CD4-positive, alpha-beta T cell treated with Interleukin-21 for 1 hour (primary cell): ENCODE measurements around the gene ADRB2.
"Not testable (repeated sequence)": the region's sequence is repeated elsewhere in the genome, so short reads cannot be mapped to it uniquely, and the experiment has no call there.

Experiments used
- DNase-seq: peaks from one replicate; pipeline ENCODE4 v3.0.0-alpha.2; 2020

Gene ADRB2

GRCh38 chr5:148856424-148856823, 30.0 kb downstream of the ADRB2 start:
- no peak for DNase-seq

DNA sequence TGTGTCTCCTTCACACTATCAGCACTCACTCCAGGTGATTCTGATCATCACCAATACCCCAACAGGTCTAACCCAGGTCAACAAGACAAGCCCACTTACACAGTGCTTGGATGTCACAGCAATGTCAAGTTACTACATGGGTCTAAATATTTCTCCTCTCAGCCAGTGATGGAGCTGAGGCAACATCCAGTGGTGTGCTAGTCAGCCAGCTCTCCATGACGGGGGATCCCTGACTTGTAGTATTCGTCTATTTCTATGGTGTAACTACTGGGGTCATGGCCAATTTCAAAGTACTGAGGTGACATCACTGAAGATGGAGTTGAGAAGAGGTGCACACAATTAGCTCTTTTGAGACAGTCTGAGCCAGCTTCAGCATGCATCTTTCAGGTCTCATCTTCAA, 31.1 kb downstream of the ADRB2 start:
- no peak for DNase-seq

DNA sequence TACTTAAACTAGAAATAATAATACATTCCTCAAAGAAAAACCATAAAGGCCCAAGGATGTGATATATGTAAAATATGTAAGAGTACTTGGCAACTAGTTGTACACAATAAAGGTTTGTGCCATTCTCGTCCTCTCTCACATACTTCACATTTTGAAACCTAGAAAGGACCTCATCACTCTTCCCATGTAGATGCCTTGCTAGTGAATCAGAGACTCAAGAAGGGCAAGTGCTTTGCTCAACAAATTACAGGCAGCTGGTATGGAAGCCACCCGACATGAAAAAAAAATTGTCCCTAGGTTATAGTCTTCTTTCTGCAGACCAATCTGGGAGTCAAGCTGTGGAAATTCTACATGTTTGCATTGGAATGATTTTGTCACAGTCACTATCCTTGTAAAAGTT, 31.7 kb downstream of the ADRB2 start:
- DNase-seq = no peak

- no peak for DNase-seq
Measured at GRCh38 chr5:148858547-148858946, 32.1 kb downstream of the ADRB2 start.

DNA sequence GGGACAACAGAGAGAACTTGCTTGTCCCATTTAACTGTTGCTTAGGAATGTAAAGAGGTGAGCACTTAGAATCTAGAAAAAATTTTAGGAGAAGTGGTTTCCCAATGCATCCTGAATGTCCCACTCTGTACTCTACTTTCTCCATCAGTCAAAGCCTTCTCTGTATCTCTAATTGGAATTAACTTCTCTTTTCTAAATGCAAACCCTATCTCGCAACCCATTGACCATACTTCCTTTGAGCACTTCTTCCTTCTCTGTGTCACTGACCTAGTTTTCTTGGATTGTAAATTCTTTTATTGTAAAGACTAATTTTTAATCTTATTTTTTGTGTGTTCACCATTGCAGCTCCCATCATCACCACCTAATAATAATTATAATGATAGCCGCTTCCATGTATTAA, 33.3 kb downstream of the ADRB2 start:
- DNase-seq = no peak

GRCh38 chr5:148860599-148860998, 34.2 kb downstream of the ADRB2 start:
- no peak for DNase-seq

DNA sequence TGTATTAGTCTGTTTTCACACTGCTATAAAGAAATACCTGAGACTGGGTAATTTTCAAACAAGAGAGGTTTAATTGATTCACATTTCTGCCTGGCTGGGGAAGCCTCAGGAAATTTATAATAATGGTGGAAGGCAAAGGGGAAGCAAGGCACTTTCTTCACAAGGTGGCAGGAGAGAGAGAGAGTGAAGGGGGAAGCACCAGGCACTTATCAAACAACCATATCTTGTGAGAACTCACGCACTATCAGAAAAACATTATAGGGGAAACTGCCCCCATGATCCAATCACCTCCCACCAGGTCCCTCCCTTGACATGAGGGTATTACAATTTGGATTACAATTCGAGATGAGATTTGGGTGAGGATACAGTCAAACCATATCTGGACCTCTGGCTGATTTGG, 34.7 kb downstream of the ADRB2 start:
- DNase-seq = no peak

DNA sequence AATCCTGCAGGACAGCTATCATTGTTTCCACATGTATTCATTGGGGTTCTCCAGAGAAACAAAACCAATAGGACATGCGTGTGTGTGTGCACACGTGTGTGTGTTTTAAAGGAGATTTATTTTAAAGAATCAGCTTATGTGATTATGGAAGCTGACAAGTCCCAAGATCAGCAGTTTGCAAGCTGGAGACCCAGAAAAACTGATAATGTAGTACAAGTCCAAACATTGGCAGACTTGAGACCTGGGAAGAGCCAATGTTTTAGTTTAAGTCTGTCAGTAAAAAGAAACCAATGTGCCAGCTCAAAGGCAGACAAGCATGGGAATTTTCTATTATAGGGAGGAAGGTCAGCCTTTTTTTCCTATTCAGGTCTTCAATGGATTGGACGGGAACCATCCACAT, 35.3 kb downstream of the ADRB2 start:
- no peak for DNase-seq

DNA sequence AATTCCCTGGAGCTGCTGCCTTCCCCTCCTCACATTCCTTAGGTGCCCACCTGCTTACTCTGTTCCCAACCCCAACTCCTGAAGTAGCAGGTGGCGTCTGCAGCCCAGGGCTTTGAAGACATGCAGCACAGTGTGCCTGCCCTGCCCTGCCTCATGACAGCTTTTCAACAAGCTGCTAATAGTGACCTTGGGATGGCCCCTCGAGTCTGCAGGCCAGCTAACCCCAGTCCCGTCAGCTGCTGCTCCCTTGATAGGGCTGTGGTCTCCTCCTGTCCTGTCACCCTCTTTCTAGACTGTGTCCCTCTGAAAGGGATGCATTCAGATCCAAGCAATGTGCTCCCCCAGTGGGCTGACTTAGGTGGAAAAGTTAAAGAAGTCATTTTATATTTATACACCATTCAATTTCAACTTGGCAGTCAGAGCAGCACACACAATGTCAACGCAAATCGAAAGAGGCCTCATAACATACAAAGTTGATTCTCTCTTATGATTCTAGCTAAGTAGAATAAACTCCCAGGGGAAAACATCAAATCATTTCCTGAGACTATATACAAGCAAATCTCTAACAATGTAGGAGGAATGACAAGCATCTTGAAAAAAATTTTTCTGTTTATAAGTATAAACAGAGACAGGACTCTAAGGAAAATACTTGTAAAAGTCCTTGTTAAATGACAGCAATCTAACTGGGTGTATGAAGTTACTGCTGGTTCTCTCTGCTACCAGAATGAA, 37.9 kb downstream of the ADRB2 start:
- no peak for DNase-seq

- no peak for DNase-seq
Measured at GRCh38 chr5:148866024-148866423, 39.6 kb downstream of the ADRB2 start.

DNA sequence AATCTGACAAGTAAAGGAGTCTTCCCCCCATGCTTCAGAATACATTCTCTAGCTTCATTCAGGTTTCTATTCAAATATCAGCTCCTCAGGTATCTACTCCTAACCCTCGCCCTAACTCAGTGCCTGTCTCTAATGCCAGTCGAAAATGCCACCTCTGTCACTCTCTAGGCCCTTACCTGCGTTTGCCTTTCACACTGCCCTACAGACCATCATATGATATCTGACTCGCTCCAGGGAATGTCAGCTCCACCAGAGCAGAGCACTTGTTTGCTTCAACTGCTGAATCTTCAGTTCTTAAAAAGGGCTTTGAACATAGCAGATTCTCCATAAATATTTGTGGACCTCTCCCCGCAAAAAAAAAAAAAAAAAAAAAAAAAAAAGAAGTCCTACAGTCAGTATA, 46.7 kb downstream of the ADRB2 start:
- DNase-seq = no peak

DNA sequence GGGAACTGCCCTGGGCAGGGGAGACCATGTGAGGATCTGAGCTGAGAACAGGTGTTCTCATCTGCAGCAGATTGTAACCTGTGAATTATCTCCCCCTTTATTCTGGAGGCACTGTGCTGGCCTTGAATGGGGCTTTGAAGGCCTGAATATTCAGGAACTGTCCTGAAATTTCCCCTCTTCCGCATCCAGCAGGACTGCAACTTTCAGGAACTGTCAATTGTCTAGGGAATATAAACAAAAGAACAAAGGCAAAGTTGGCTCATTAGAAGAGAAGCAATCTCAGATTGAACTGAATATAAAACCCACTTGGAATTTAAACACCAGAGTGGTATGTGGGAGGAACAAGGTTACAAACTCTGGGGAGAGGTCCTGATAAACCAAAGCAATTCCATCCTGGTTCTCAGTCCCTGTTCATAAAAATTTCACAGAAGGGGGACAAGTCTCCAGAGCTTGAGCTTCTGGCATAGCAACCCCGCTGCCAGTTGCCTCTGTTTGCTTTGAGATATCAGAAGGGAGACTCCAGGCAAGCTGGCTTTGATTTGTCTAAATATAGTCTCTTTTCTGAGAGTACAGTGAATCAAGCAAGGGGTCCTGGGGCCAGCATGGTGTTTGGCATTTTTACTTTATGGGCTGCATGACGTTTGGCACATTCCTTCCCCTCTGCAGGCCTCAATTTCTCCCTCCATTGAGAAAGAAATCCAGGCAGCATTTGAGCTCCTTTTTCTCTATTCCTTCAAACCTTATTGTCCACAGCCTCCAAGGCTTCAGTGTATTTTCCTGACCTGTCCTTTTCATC, 47.5 kb downstream of the ADRB2 start:
- no peak for DNase-seq

DNA sequence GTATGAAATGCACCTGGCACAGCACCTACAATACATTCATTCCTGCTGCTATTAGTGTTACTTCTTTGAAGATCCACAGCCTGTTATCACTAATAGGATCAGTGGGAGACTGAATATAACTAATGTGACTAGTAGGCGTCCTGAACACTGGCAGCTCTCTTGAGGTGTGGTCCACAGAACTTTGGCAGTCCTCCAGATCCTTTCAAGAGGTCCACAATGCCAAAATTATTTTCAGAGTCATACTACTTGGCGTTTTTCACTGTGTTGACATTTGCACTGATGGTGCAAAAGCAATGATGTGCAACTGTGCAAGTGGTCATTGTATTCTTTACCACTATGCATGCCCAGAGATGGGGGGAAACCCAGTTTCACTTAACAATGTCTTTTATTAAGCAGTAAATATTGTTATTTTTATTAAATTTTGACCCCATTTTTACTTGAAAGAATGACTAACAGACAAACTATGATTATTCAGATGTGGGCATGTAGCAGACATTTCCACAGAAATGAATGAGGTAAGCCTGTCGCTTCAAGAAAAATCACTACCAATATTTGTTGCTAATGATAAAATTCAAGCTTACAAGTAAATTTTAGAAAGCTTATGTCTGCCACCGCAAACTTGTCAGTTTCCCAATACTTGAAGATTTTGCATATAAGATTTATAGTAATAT, 48.9 kb downstream of the ADRB2 start:
- DNase-seq = no peak

- DNase-seq = not testable (repeated sequence)
Measured at GRCh38 chr5:148877436-148877835, 51.0 kb downstream of the ADRB2 start.
